Endometrial microvascular endothelial cells (primary cell): ENCODE data around the gene TMEM247. TPM values are rescaled to one million over a fixed set of nuclear protein-coding genes. Genes with fewer than 3 reads are reported as not detected.
"Not testable (repeated sequence)": the region's sequence is repeated elsewhere in the genome, so short reads cannot be mapped to it uniquely, and the experiment has no call there.

Experiments used
- in situ Hi-C: cut with HindIII; loops from 2 replicates; pipeline ENCODE4 v1.10.0; 2017; ENCODE audit warnings: low sequenced_read_pairs, low pct_unique_long_range_greater_than_20kb; ENCODE audit errors: inconsistent ontology term
- total RNA-seq: library from RNA; depleted of rRNA; stranded (reverse); fragments of >200 nt; gene quantifications from one replicate; pipeline ENCODE4 v1.2.3, GENCODE V29; 2015; ENCODE audit errors: inconsistent ontology term

TMEM247 gene
- total RNA-seq, 1 donor from 2014 or later: not detected

DNA sequence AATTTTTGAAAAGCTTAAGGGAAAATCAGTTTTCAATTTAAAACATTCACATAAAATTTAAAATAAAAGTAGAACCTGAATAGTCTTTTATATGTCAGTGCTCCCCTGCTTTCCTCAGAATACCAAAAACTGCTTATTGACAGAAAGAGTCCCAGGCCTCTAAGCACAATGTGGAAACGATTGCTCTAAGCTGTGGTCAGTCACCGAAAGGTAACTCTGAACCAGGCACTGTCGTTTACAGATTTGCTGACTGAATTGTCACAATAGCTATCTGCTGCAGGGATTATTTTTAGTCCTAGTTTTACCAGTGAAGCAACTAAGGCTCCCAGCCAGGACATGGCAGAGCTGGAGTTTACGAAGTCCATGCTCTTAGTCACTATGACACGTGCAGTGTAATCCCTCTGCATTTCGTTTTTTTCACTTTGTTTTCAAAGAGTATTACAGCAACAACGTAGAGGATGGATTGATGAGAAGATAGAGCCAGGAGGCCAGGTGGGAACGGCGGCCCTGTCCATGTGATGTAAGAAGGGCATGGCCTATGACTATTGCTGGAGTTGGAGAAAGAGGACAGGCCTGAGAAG is 28.1 kb upstream of the TMEM247 start:
- in situ Hi-C loops: no loop called here

DNA sequence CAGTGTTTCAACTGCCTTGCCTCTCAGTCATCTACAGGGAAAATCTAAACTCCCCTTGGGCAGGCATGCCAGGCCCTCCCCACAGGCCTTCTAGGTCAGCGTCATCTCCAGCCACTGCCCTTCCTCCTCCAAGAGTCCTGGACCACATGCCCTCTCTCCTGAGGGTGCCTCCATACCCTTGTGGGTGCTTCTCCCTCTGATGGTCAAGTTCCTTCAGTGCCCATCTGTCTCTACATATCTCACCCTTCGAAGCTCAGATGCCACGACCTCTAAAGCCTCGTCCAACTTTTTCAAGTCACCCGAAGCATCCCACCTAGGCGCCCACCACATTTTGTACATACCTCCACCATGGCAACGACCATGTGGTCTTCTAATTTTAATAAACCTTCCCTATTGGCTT is 22.6 kb upstream of the TMEM247 start:
- in situ Hi-C loops: no loop called here

DNA sequence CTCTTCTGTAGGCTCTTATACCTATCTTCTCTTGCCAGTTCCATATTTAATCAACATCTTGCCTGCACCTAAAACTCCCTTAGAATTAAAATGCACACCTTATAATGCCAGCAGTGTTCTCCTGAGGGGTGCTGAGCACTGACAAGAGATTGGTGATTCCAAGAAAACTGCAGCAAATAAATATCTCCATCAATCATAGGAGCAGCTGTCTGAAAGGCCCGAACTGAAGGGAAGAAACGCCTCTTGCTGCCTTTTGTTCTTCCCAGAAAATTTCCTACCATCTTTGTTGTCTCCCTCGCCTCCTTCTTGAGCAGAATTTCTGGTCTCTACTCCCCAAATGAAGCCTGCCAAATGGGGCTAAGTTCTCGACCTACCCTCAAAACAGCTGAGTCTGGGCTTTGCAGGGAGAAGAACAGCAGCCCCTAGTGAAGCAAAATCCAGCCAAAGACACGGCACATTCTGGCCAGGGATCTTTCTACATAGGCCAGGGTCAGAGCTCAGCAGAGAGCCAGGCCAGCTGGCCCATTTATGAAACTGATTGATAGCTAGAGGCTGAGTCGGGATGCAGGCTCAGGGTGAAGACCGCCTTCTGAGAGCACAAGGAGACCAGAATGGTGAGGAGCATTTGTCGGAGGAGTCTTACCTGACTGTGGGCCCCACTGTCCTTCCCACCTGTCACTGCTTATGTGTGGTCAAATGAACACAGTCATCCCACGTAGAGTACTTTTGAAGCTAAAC is 20.4 kb upstream of the TMEM247 start:
- in situ Hi-C loops: no loop called here

DNA sequence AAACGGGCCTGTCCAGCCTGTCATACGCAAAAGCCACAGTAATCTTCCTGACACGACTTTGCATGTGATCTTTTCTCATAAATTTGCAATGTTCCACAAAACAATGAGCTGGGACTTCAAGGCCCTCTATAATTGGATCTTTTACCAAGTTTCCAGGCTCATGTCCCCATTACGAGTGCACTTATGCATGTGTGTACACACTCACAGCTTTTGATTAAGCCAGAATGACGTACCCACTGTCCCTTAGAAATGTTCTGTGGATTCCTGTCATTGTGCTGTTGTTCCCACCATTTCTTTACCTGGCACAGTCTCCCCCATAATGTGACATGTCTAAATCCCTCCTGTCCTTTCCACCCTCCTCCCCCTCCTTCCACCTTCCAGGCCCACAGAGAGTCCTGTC is 19.7 kb upstream of the TMEM247 start:
- in situ Hi-C loops: no loop called here

DNA sequence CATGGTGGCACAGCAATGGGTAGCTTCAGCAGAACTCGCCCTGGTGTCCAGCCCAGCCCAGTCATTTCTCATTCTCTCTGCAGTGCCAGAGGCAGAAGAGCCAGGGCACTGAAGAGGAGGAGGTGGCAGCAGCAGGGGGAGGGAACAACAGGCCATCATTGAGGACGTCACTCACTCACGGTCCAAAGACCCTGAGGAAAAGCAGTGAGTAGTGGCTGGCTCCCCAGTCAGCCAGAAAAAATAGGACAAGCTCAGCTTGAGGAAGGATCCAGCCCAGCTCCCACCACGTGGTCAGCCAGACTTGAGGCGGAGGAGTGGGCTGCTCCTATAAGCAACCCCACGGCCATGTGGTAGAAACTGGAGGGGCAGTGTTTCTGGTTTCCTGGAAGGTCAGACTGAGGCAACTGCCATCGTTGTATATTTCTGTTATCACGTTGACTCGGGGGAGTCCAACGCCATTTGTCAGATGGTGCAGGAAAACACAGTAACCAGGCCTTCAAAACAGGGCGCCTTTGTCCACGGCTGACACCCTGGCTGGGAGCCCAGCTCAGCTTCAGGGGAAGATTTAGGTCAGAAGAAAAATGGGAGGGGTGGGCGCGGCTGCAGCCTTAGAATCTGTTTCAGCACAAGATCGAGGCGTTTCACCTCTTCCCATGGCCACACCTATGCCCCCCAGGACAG is 19.0 kb upstream of the TMEM247 start:
- in situ Hi-C loops: no loop called here

DNA sequence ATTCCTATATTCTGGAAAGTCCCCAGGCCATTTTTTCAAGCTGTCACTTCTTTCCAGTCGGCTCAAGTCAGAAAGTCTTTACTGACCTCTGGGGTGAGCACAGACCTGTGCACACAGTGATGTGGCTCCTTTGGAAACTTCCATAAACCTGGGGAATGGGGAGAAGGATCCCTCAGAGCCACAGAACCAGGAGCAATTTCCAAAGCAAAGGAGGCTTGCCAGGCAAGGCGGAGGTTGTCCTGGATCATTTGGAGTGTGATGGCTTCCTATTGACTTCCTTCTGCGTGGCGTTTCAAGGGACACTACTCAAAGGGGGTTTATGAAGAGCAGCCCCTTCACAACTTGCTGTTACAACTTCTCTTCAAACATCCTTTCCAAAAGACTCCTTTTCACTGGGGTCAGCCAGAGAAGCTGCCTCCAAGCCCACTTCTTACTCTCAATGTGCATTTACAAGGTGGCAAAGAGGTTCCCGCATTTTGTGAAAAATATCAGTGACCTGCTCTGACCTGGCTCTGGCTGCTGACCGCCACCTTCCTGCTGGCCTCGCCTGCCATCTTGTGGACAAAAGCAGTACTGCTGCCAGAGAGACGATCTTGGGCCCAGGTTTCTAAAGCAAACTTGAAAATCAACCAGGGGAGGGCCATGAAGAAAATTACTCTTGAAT is 18.2 kb upstream of the TMEM247 start:
- in situ Hi-C loops: no loop called here

DNA sequence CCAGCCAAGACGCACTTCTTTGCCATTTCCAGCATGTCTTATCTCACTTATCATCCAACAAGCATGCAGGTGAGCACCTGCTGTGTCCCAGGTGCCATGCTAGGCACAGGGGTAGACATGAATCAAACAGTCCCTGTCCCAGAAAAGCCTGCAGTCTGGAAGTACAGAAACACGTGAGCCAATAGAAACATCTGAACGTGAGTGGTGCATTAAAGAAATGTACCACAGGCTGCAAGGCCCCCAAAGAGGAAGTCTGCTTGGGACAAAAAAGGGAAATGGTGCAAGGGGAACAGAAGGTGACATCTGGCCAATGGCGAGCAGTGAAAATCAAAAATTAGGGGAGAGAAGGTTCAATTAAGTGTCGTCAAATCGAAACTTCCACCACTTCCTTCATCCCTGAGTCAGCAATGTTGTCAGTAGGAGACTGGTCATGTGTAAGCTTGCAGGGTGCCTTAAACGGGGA is 17.6 kb upstream of the TMEM247 start:
- in situ Hi-C loops: no loop called here

DNA sequence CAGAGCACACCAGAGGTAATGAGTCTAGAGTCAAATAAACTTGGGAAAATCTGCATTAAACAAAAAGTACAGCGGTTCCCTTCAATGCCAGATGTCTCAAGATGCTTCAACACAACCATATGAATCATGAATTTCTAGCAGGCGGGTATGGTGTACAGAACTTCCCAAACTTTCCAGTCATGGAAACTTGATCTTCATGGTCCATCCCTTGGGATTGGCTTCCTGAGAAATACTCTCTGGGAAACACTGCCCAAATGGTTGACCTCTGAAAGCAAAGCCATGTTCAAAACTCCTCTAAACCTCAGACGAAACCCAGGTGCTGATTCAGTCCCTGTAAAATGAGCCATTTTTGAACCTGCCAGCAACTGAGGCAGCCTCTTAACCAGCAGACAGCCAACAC is 16.4 kb upstream of the TMEM247 start:
- in situ Hi-C loops: no loop called here

DNA sequence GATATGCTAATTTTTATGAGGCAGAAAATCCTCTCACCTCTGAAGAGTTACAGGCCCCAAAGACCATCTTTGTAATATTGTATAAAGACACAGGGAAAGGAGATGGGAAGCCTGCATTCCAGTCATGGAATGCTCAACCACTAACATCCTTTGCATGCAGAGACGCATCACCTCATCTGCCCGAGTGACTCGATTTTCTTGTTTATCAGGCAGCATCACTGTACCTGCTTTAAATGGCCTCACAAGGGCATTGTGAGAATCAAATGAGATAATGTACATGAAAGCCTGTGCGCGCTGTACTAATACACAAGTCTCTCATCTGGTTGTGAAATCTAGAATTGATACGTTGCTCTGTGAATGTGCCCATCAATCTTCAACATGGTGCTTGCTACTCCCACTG is 10.2 kb upstream of the TMEM247 start:
- in situ Hi-C loops: no loop called here

DNA sequence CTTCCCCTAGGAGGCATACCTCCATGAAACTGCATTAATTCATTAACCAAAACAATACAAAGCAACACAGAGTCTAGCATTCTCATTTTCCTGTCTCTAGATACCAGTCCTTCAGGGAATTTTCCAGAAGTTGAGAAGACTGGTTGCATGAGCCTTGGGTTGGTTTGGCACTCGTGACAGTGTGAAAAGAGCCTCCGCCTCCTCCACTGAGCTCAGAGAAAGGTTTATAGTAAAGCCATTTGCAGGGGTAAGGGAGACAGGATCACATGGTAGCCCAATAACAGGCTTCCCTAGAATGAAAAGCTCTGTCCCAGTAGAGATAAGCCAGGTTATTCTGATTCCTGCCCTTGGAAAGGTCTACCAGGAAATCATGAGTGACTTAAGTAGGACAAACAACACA is 9.7 kb upstream of the TMEM247 start:
- in situ Hi-C loops: no loop called here

DNA sequence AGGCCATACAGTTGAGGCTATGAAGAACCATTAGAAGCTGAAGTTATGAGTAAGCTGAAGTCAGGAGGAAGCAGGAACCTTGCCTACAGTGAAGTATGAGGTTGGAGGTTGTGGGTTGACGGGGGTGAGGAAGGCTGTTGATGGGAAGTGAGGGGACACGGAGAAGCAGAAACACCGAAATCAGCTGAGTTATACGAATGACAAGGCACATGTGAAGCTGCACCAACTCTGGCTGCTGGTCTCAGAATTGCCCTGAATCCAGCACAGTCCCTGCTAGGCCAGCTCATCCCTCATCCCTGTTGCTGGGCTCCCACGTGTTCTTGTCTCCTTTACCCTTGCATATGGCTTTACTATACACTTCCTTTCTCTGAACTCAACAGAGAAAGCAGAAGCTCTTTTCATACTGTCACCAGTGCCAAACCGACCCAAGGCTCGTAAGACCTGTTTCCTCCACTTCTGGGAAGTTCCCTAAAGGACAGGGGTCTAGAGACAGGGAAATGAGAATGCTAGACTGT is 9.2 kb upstream of the TMEM247 start:
- in situ Hi-C loops: no loop called here

DNA sequence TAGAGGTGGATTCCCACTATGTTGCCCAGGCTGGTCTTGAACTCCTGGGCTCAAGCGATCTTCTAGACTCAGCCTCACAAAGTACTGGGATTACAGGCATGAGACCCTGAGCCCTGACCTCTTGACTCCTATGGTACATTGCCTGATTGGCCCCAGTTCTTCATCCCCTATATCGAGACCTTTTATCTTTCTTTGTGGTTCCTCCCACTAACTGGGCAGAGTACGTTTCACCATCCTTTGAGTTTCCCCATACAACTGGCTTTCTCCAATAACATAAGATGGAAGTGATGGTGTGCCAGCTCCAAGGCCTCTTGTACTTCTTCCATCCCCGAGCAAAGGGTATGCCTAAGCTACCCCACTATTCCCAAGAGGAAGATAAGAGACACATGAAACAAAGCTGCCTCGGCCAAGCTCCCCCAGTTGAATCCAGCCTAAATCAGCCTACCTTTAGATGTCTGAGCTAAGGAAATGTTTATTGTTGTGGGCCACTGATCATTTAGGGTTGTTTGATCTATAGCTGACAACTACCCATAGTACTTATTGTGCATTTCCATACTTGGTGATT is 8.3 kb upstream of the TMEM247 start:
- in situ Hi-C loops: no loop called here

DNA sequence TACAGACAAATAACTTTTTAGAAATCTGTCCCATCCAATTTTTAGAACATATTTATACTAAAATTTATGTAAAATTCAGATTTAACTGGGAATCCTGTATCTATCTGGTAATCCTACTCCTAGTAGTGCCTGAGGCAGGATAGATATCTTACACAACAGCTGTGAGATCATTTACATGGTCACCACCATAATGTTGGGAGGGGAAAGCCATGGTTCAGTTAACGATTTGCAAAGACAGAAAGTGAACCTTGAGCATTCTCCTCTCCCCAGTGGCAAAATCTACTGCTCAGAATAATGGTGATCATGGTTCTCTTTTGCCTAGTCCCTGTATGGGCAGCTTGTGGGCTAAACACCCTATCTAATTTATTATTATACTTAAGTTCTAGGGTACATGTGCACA is 7.7 kb upstream of the TMEM247 start:
- in situ Hi-C loops: no loop called here

DNA sequence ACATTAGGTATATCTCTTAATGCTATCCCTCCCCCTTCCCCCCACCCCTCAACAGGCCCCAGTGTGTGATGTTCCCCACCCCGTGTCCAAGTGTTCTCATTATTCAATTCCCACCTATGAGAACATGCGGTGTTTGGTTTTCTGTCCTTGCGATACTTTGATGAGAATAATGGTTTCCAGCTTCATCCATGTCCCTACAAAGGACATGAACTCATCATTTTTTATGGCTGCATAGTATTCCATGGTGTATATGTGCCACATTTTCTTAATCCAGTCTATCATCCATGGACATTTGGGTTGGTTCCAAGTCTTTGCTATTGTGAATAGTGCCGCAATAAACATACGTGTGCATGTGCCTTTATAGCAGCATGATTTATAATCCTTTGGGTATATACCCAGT is 7.2 kb upstream of the TMEM247 start:
- in situ Hi-C loops: not testable (repeated sequence)

DNA sequence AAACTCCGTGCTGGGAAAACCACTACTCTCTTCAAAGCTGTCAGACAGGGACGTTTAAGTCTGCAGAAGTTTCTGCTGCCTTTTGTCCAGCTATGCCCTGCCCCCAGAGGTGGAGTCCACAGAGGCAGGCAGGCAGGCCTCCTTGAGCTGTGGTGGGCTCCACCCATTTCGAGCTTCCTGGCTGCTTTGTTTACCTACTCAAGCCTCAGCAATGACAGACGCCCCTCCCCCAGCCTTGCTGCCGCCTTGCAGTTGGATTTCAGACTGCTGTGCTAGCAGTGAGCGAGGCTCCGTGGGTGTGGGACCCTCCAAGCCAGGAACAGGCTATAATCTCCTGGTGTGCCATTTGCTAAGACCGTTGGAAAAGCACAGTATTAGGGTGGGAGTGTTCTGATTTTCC is 1.9 kb upstream of the TMEM247 start:
- in situ Hi-C loops: not testable (repeated sequence)

DNA sequence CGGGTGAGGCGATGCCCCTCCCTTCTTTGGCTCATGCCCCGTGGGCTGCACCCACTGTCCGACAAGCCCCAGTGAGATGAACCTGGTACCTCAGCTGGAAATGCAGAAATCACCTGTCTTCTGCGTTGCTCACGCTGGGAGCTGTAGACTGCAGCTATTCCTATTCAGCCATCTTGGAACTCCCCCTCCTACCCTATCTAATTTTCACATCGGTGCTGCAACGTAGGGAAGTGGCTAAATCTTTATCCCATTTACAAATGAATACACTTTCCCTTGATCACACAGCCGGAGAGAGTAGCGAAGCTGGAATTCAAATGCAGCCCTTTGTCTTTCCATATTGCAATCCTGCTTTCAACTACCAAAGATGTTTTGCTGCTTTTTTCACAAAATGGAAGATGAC is 1.4 kb upstream of the TMEM247 start:
- in situ Hi-C loops: no loop called here

DNA sequence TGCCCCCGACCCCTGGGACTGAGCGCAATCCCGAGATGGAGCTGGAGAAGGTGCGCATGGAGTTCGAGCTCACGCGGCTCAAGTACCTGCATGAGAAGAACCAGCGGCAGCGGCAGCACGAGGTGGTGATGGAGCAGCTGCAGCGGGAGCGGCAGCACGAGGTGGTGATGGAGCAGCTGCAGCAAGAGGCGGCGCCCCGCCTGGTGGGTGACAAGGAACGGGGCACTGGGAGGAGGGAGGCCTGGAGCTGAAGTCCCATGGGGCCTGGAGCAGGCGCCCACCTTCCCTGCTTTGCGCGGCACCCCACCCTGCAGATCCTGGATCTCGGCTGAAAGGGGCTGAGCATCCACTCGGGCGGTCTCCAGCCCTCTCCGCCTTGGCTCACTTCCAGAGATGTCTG is 1.2 kb downstream of the TMEM247 start:
- in situ Hi-C loops: no loop called here

DNA sequence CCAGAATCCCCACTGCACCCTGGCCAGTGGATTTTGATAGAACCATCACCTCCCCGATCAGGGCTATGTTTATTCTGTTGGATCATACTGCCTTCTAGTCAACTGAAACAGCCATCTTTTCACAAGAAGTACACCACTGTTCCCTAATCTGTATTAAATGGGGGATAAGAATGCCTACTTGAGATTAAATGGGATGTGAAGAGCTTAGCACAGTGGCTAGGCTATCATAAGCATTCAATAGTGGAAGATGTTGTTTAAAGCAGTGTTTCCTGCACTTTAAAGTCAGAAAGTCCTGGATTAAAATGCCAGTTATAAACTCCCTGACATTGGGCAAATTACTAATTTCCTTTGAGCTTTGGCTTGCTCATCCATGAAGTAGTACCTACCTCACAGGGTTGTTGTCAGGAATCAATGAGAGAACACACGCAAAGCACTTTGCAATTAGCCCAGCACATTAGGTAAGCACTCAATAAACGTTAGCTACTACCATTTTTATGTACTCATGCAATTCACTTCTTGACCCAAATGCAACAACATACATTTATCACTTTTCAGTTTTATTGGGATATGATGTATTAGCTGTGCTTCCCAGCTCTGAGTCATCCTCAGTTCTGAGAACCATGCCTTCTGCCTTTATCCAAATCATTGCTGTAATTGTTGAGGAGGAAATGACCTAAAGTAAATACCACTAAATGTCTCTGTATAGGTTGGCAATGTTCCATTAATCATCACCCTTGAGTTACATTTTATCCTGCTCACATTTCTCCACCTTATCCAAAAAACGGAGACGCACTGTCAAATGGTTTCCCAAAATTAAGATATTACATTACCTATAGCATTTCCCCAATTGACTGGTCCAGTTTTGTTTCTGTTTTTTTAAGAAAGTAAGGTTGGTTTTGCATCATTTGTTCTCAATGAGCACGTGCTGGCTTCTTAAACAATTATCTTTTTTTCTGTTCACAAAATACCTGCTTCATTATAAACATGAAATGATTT is 2.1 kb downstream of the TMEM247 start:
- in situ Hi-C loops: no loop called here
